Neuronal stem cell (in vitro differentiated cells): ENCODE measurements around the gene LCAT.

Experiments
- DNase-seq: peaks from one replicate; pipeline ENCODE4 v3.0.0-alpha.2; 2013; ENCODE audit warnings: low spot score
- H2AFZ ChIP-seq: one replicate; pipeline ENCODE4 v1.6.1; 2013; ENCODE audit warnings: mild to moderate bottlenecking, low read length, inconsistent platforms
- H2AK5ac ChIP-seq: 2 replicates; pipeline ENCODE4 v1.6.1; 2013; ENCODE audit warnings: low read depth, mild to moderate bottlenecking, inconsistent platforms, low read length, moderate library complexity, mixed read lengths
- H2BK120ac ChIP-seq: 2 replicates; pipeline ENCODE4 v1.6.1; 2013; ENCODE audit warnings: low read depth, mild to moderate bottlenecking, inconsistent platforms, low read length, moderate library complexity, mixed read lengths
- H2BK12ac ChIP-seq: one replicate; pipeline ENCODE4 v1.6.1; 2013; ENCODE audit warnings: low read length, inconsistent platforms
- H2BK15ac ChIP-seq: 2 replicates; pipeline ENCODE4 v1.6.1; 2013; ENCODE audit warnings: mild to moderate bottlenecking, low read length, inconsistent platforms, mixed read lengths
- H2BK5ac ChIP-seq: one replicate; pipeline ENCODE4 v1.6.1; 2013; ENCODE audit warnings: inconsistent platforms, mild to moderate bottlenecking, low read length, moderate library complexity
- H3K14ac ChIP-seq: one replicate; pipeline ENCODE4 v1.6.1; 2013; ENCODE audit warnings: low read length, inconsistent platforms
- H3K18ac ChIP-seq: 2 replicates; pipeline ENCODE4 v1.6.1; 2013; ENCODE audit warnings: low read length, inconsistent platforms
- H3K23ac ChIP-seq: 2 replicates; pipeline ENCODE4 v1.6.1; 2013; ENCODE audit warnings: low read depth, mild to moderate bottlenecking, mixed read lengths, low read length, inconsistent platforms; ENCODE audit not compliant: poor library complexity
- H3K27ac ChIP-seq: replicated peaks from 3 replicates; pipeline ENCODE4 v1.5.1; 2013; ENCODE audit warnings: low read length, inconsistent platforms
- H3K27me3 ChIP-seq, 3 experiments: 2 replicates each; pipeline ENCODE4 v1.6.1; 2013; ENCODE audit warnings: low read length in 3 of 3, mild to moderate bottlenecking in 2 of 3, inconsistent platforms in 1 of 3, low read depth in 1 of 3, mixed read lengths in 1 of 3, moderate library complexity in 1 of 3; ENCODE audit not compliant: control insufficient read depth in 3 of 3, insufficient read depth in 3 of 3
- H3K36me3 ChIP-seq, 2 donors: replicated peaks in 1 of 2; 2 replicates each; pipeline ENCODE4 v1.6.1; 2013; ENCODE audit warnings: low read length in 2 of 2; ENCODE audit not compliant: control insufficient read depth in 2 of 2, insufficient read depth in 2 of 2
- H3K4ac ChIP-seq: 2 replicates; pipeline ENCODE4 v1.6.1; 2013; ENCODE audit warnings: inconsistent platforms, mild to moderate bottlenecking, low read length, moderate library complexity
- H3K4me1 ChIP-seq, 2 donors: 1 replicate in 1 of 2; 2 replicates in 1 of 2; pipeline ENCODE4 v1.6.1; 2013; ENCODE audit warnings: low read length in 2 of 2, low read depth in 1 of 2; ENCODE audit not compliant: control insufficient read depth in 2 of 2, insufficient read depth in 1 of 2
- H3K4me2 ChIP-seq: one replicate; pipeline ENCODE4 v1.6.1; 2013; ENCODE audit warnings: mild to moderate bottlenecking, low read length, inconsistent platforms; ENCODE audit not compliant: insufficient read depth, poor library complexity, severe bottlenecking
- H3K4me3 ChIP-seq, 2 donors: 2 replicates each; pipeline ENCODE4 v1.5.1; 2013; ENCODE audit warnings: low read length in 2 of 2, mild to moderate bottlenecking in 2 of 2, inconsistent platforms in 1 of 2, moderate library complexity in 1 of 2
- H3K79me1 ChIP-seq: one replicate; pipeline ENCODE4 v1.6.1; 2013; ENCODE audit warnings: low read depth, mild to moderate bottlenecking, inconsistent platforms, low read length, moderate library complexity
- H3K9ac ChIP-seq: one replicate; pipeline ENCODE4 v1.6.1; 2013; ENCODE audit warnings: mild to moderate bottlenecking, low read depth, low read length, inconsistent platforms; ENCODE audit not compliant: poor library complexity
- H3K9me3 ChIP-seq, 2 donors: replicated peaks in 1 of 2; 2 replicates each; pipeline versions ENCODE3 to v1.6.1; 2013; ENCODE audit warnings: low read length in 2 of 2, mild to moderate bottlenecking in 2 of 2, inconsistent platforms in 1 of 2, low read depth in 1 of 2, mixed read lengths in 1 of 2, moderate library complexity in 1 of 2; ENCODE audit not compliant: control insufficient read depth in 2 of 2, insufficient read depth in 1 of 2
- H4K8ac ChIP-seq: one replicate; pipeline ENCODE4 v1.6.1; 2013; ENCODE audit warnings: low read depth, mild to moderate bottlenecking, inconsistent platforms, low read length, moderate library complexity
- H4K91ac ChIP-seq: one replicate; pipeline ENCODE4 v1.6.1; 2013; ENCODE audit warnings: low read length, low read depth, mild to moderate bottlenecking, inconsistent platforms; ENCODE audit not compliant: poor library complexity
- WGBS, 2 donors: extraction: QIAGEN DNeasy Blood & Tissue Kit; methylation state at CpG; one replicate each; pipeline ENCODE4 v1.1.7; 2013; ENCODE audit warnings: missing lambda C conversion rate in 2 of 2, mixed read lengths in 1 of 2; ENCODE audit not compliant: insufficient read length in 2 of 2, insufficient replicate concordance in 1 of 2; ENCODE audit errors: extremely low coverage in 2 of 2; 5-methylcytosine and 5-hydroxymethylcytosine counted together

LCAT gene

GRCh38 chr16:67950335-67950843, 6.5 kb upstream of the LCAT start:
- Histone ChIP-seq H3K23ac (peak overlapping the region; percentile 80), H3K27ac (no peak overlapping the region), H3K9me3 (peaks cover 0 to 2% of the 10 kb centered on the region in 2 donors), H4K91ac (no peak overlapping the region), H3K79me1 (peaks cover 12% of the 10 kb centered on the region), H3K9ac (no peak overlapping the region), H3K18ac (no peak overlapping the region), H2BK5ac (peak overlapping the region; percentile 87), H3K4me3 (no peak overlapping the region), H2BK15ac (no peak overlapping the region), H2AK5ac (peak overlapping the region; percentile 28), H4K8ac (no peak overlapping the region), H2BK120ac (no peak overlapping the region), H3K27me3 (no peaks in the 10 kb centered on the region), H2BK12ac (no peak overlapping the region), H3K4ac (no peak overlapping the region), H3K4me2 (no peak overlapping the region), H3K36me3 (peaks cover 75 to 89% of the 10 kb centered on the region in 2 donors), H3K14ac (no peak overlapping the region), H2AFZ (no peak overlapping the region), H3K4me1 (no peaks in the 10 kb centered on the region)
- DNase-seq = no peak
- no CpG with 5 or more reads among the region's 16 CpGs for WGBS, 2 donors

GRCh38 chr16:67949645-67950044, 5.7 kb upstream of the LCAT start:
- DNase-seq = no peak
- no peak overlapping the region for H3K4me2 ChIP-seq
- no peak overlapping the region for H2BK15ac ChIP-seq
- no peak overlapping the region for H4K91ac ChIP-seq
- H2BK12ac ChIP-seq = peak overlapping the region; percentile 58
- peak overlapping the region; percentile 73 for H3K23ac ChIP-seq
- H3K9ac ChIP-seq = peak overlapping the region; percentile 21
- no peak overlapping the region for H2BK120ac ChIP-seq
- no peak overlapping the region for H3K4ac ChIP-seq
- no peak overlapping the region for H2AFZ ChIP-seq
- H3K36me3 ChIP-seq = peaks cover 77 to 90% of the 10 kb centered on the region in 2 donors
- H3K27me3 ChIP-seq = no peaks in the 10 kb centered on the region
- peak overlapping the region; percentile 87 for H2BK5ac ChIP-seq
- no CpG with 5 or more reads among the region's 11 CpGs for WGBS, 2 donors
- H2AK5ac ChIP-seq = no peak overlapping the region
- no peak overlapping the region for H4K8ac ChIP-seq
- peaks cover 0 to 2% of the 10 kb centered on the region in 2 donors for H3K9me3 ChIP-seq
- H3K79me1 ChIP-seq = peaks cover 10% of the 10 kb centered on the region
- H3K14ac ChIP-seq = no peak overlapping the region
- H3K4me1 ChIP-seq = peaks cover under 1 to 4% of the 10 kb centered on the region in 2 donors
- peak overlapping the region in 1 of 2 donors; percentile 22 for H3K4me3 ChIP-seq
- no peak overlapping the region for H3K27ac ChIP-seq
- no peak overlapping the region for H3K18ac ChIP-seq

GRCh38 chr16:67948015-67948414, 4.1 kb upstream of the LCAT start:
- H3K23ac ChIP-seq = no peak overlapping the region
- no peak overlapping the region for H3K9ac ChIP-seq
- no peak overlapping the region for H4K91ac ChIP-seq
- DNase-seq = no peak
- no peak overlapping the region for H3K27ac ChIP-seq
- no peak overlapping the region for H2BK15ac ChIP-seq
- H3K18ac ChIP-seq = no peak overlapping the region
- H2BK12ac ChIP-seq = no peak overlapping the region
- peaks cover 7 to 9% of the 10 kb centered on the region in 2 donors for H3K4me1 ChIP-seq
- H3K79me1 ChIP-seq = peaks cover 13% of the 10 kb centered on the region
- peak overlapping the region; percentile 9 for H2AK5ac ChIP-seq
- no peak overlapping the region for H4K8ac ChIP-seq
- H3K9me3 ChIP-seq = peaks cover 0 to 2% of the 10 kb centered on the region in 2 donors
- no peak overlapping the region for H3K4ac ChIP-seq
- no peak overlapping the region for H2AFZ ChIP-seq
- no peak overlapping the region for H3K4me2 ChIP-seq
- H2BK120ac ChIP-seq = no peak overlapping the region
- no peaks in the 10 kb centered on the region for H3K27me3 ChIP-seq
- no CpG with 5 or more reads among the region's 15 CpGs for WGBS, 2 donors
- no peak overlapping the region for H3K4me3 ChIP-seq
- peaks cover 70 to 90% of the 10 kb centered on the region in 2 donors for H3K36me3 ChIP-seq
- no peak overlapping the region for H2BK5ac ChIP-seq
- no peak overlapping the region for H3K14ac ChIP-seq

GRCh38 chr16:67946966-67947558, 3.1 kb upstream of the LCAT start:
- no CpG with 5 or more reads among the region's 28 CpGs for WGBS, 2 donors
- Histone ChIP-seq H2BK120ac (no peak overlapping the region), H3K27ac (no peak overlapping the region), H3K23ac (peak overlapping the region; percentile 73), H3K4me2 (no peak overlapping the region), H4K8ac (no peak overlapping the region), H3K36me3 (peaks cover 75 to 95% of the 10 kb centered on the region in 2 donors), H3K27me3 (no peaks in the 10 kb centered on the region), H3K4me1 (peaks cover 7 to 9% of the 10 kb centered on the region in 2 donors), H3K9me3 (peaks cover 0 to 2% of the 10 kb centered on the region in 2 donors), H3K18ac (no peak overlapping the region), H2BK5ac (no peak overlapping the region), H2BK15ac (no peak overlapping the region), H3K79me1 (peaks cover 16% of the 10 kb centered on the region), H3K14ac (peak overlapping the region; percentile 21), H2BK12ac (no peak overlapping the region), H3K9ac (no peak overlapping the region), H2AK5ac (peak overlapping the region; percentile 13), H3K4me3 (no peak overlapping the region), H4K91ac (no peak overlapping the region), H3K4ac (no peak overlapping the region), H2AFZ (no peak overlapping the region)
- DNase-seq = no peak
